Measurements from ENCODE around the gene STRN. TPM values are rescaled to one million over a fixed set of nuclear protein-coding genes. Genes with fewer than 3 reads are reported as not detected.

The STRN gene
- total RNA-seq, 2 donors from 2014 or later, result 7.3 to 12.7 TPM

DNA sequence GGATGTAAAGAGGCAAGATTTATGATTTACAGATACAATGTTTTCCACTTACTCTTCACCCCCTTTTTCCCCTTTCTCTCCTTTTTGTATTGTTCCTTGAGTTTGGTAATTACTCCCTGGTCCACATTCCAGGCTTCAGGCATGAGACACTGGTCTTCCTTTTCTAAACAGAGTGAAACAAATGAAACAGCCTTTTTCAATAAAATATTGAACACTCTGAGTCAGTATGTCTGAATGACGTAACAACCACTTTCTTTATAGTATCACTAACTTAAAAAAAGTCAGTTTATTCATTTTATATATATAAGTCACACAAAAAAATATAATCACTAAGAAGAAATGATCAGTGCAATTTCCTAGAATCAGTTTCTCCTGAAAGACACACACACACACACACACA lies 79.7 kb downstream of the STRN start:
- DNase-seq (no peak), ATAC-seq (no peak)
- intact Hi-C loops (cut with DNase I), result no loop called here
- 93 to 95% methylated on average over 1 of the region's 1 CpG for WGBS, 2 donors
- no peak overlapping the region for H3K27ac ChIP-seq
- peaks cover 0 to 6% of the 10 kb centered on the region in 2 donors for H3K36me3 ChIP-seq (replicated peaks in 1 of 2; ENCODE audit: insufficient read depth in 1 of 2, low read depth in 2 of 2)
- TF ChIP-seq CTCF (IDR thresholded peaks at IDR 0.05) (no peak), POLR2A (IDR thresholded peaks at IDR 0.05) (no peak)
- no peaks in the 10 kb centered on the region for H3K4me1 ChIP-seq
- H3K27me3 ChIP-seq, result no peaks in the 10 kb centered on the region
- no peak overlapping the region for H3K4me3 ChIP-seq
- no peaks in the 10 kb centered on the region for H3K9me3 ChIP-seq

DNA sequence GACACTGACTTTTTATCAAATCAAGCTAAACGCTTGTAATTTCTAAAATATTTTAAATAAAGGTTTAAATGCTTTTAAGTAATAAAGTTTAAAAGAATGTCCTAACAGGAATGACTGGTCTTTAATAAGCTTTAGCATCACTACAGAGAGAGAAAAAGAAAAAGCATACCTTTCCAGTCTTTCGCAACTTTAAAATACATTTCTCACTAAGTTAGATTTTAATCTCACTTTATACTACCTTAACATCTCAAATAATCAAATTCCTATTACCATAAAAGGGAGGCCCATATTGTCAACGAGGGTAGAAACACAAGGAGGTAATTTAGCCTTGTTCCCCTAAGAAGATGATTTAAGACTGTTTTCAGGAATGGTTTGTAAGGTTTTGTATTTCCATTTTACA lies 80.7 kb downstream of the STRN start:
- Histone ChIP-seq H3K27ac (no peak overlapping the region), H3K4me3 (no peak overlapping the region), H3K36me3 (replicated peaks in 1 of 2; ENCODE audit: insufficient read depth in 1 of 2, low read depth in 2 of 2) (peaks cover 0 to 5% of the 10 kb centered on the region in 2 donors), H3K4me1 (no peaks in the 10 kb centered on the region), H3K27me3 (no peaks in the 10 kb centered on the region), H3K9me3 (no peaks in the 10 kb centered on the region)
- WGBS, 2 donors, result 83 to 88% methylated on average over 3 of the region's 3 CpGs
- TF ChIP-seq POLR2A (IDR thresholded peaks at IDR 0.05) (no peak), CTCF (IDR thresholded peaks at IDR 0.05) (no peak)
- ATAC-seq, result no peak
- intact Hi-C loops (cut with DNase I), result no loop called here
- DNase-seq, result no peak

GRCh38 chr2:36882532-36882931 lies 83.8 kb downstream of the STRN start:
- H3K27me3 ChIP-seq, result no peaks in the 10 kb centered on the region
- no peak for DNase-seq
- ATAC-seq, result no peak
- intact Hi-C loops (cut with DNase I), result no loop called here
- 78 to 95% methylated on average over 3 of the region's 3 CpGs for WGBS, 2 donors
- TF ChIP-seq POLR2A (IDR thresholded peaks at IDR 0.05), result no peak
- TF ChIP-seq CTCF (IDR thresholded peaks at IDR 0.05), result no peak
- H3K9me3 ChIP-seq, result no peaks in the 10 kb centered on the region
- H3K27ac ChIP-seq, result no peak overlapping the region
- peaks cover 0 to 5% of the 10 kb centered on the region in 2 donors for H3K36me3 ChIP-seq (replicated peaks in 1 of 2; ENCODE audit: insufficient read depth in 1 of 2, low read depth in 2 of 2)
- no peak overlapping the region for H3K4me3 ChIP-seq
- no peaks in the 10 kb centered on the region for H3K4me1 ChIP-seq

DNA sequence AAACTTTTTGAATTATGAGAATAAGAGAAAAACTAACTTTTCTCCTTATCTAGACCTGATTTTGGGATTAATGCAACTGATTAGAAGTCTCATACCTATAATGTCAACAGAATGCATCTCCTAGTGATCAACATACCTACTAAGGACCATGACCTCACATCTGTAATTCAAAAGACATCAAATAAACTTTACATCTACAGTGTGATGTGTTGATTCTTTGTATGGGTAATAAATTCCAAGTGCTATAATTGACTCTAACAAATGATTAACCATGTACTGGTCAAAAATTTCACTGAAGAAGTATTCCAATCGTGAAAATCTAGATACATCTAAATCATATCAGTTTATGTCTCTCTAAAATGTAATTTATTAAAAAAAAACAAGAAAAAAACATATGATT lies 84.5 kb downstream of the STRN start:
- whole genome bisulfite sequencing, 2 donors, result 39 to 55% methylated on average over 1 of the region's 1 CpG
- intact Hi-C loops (cut with DNase I), result no loop called here
- peaks cover 0 to 5% of the 10 kb centered on the region in 2 donors for H3K36me3 ChIP-seq (replicated peaks in 1 of 2; ENCODE audit: insufficient read depth in 1 of 2, low read depth in 2 of 2)
- H3K4me3 ChIP-seq, result no peak overlapping the region
- no peaks in the 10 kb centered on the region for H3K9me3 ChIP-seq
- TF ChIP-seq POLR2A (IDR thresholded peaks at IDR 0.05) (no peak), CTCF (IDR thresholded peaks at IDR 0.05) (no peak)
- H3K27me3 ChIP-seq, result no peaks in the 10 kb centered on the region
- no peak for ATAC-seq
- no peak overlapping the region for H3K27ac ChIP-seq
- H3K4me1 ChIP-seq, result no peaks in the 10 kb centered on the region
- DNase-seq, result no peak

- H3K36me3 ChIP-seq (replicated peaks in 1 of 2; ENCODE audit: insufficient read depth in 1 of 2, low read depth in 2 of 2), result peaks cover 0 to 8% of the 10 kb centered on the region in 2 donors
- TF ChIP-seq POLR2A (IDR thresholded peaks at IDR 0.05) (no peak), CTCF (IDR thresholded peaks at IDR 0.05) (no peak)
Measured at GRCh38 chr2:36878429-36878828, 87.9 kb downstream of the STRN start.

More at GRCh38 chr2:36878429-36878828, 87.9 kb downstream of the STRN start:
- intact Hi-C loops (cut with DNase I), result no loop called here
- DNase-seq (no peak), ATAC-seq (no peak)
- Histone ChIP-seq H3K4me1 (no peaks in the 10 kb centered on the region), H3K27me3 (no peaks in the 10 kb centered on the region), H3K4me3 (no peak overlapping the region), H3K27ac (no peak overlapping the region), H3K9me3 (no peaks in the 10 kb centered on the region)
- WGBS, 2 donors, result 93 to 100% methylated on average over 4 of the region's 4 CpGs
